Measurements from ENCODE around the gene ZNF254. TPM values are rescaled to one million over a fixed set of nuclear protein-coding genes. Genes with fewer than 3 reads are reported as not detected.

Gene ZNF254
- polyA plus RNA-seq, 1 experiment = 2.9 TPM

GRCh38 chr19:24062190-24062589 is 24.8 kb upstream of the ZNF254 start:
- CTCF ChIA-PET = interaction anchor here (0.7 kb wide), 1 partner anchor 20 kb away, joined by 3 read pairs; no protein-coding TSS in a partner anchor
- Histone ChIP-seq H3K36me3 (ENCODE audit: control insufficient read depth, insufficient read depth, low read length) (peaks cover 8% of the 10 kb centered on the region), H3K4me3 (ENCODE audit: low read depth, low read length) (no peak overlapping the region), H3K27me3 (ENCODE audit: control insufficient read depth, insufficient read depth, low read length) (no peaks in the 10 kb centered on the region)
- TF ChIP-seq CTCF (IDR thresholded peaks at IDR 0.05; ENCODE audit: insufficient read depth, low read depth, low read length) = no peak
- POLR2A ChIA-PET = no interaction called here
- no peak for DNase-seq (ENCODE audit: low read depth)

GRCh38 chr19:24063295-24063694 is 23.7 kb upstream of the ZNF254 start:
- POLR2A ChIA-PET = no interaction called here
- CTCF ChIA-PET = no interaction called here
- no peaks in the 10 kb centered on the region for H3K27me3 ChIP-seq (ENCODE audit: control insufficient read depth, insufficient read depth, low read length)
- peaks cover 9% of the 10 kb centered on the region for H3K36me3 ChIP-seq (ENCODE audit: control insufficient read depth, insufficient read depth, low read length)
- no peak overlapping the region for H3K4me3 ChIP-seq (ENCODE audit: low read depth, low read length)
- DNase-seq (ENCODE audit: low read depth) = no peak
- TF ChIP-seq CTCF (IDR thresholded peaks at IDR 0.05; ENCODE audit: insufficient read depth, low read depth, low read length) = no peak

GRCh38 chr19:24064175-24064574 is 22.8 kb upstream of the ZNF254 start:
- Histone ChIP-seq H3K27me3 (ENCODE audit: control insufficient read depth, insufficient read depth, low read length) (no peaks in the 10 kb centered on the region), H3K36me3 (ENCODE audit: control insufficient read depth, insufficient read depth, low read length) (peaks cover 3% of the 10 kb centered on the region), H3K4me3 (ENCODE audit: low read depth, low read length) (no peak overlapping the region)
- no peak for DNase-seq (ENCODE audit: low read depth)
- POLR2A ChIA-PET = no interaction called here
- CTCF ChIA-PET = no interaction called here
- TF ChIP-seq CTCF (IDR thresholded peaks at IDR 0.05; ENCODE audit: insufficient read depth, low read depth, low read length) = no peak

GRCh38 chr19:24065243-24065642 is 21.7 kb upstream of the ZNF254 start:
- TF ChIP-seq CTCF (IDR thresholded peaks at IDR 0.05; ENCODE audit: insufficient read depth, low read depth, low read length) = no peak
- H3K36me3 ChIP-seq (ENCODE audit: control insufficient read depth, insufficient read depth, low read length) = peaks cover 1% of the 10 kb centered on the region; the same call in 1 of the 2 replicates
- no peak overlapping the region for H3K4me3 ChIP-seq (ENCODE audit: low read depth, low read length)
- no peak for DNase-seq (ENCODE audit: low read depth)
- ChIA-PET CTCF (no interaction called here), POLR2A (no interaction called here)
- H3K27me3 ChIP-seq (ENCODE audit: control insufficient read depth, insufficient read depth, low read length) = no peaks in the 10 kb centered on the region

- no peak for TF ChIP-seq CTCF (IDR thresholded peaks at IDR 0.05; ENCODE audit: insufficient read depth, low read depth, low read length)
- POLR2A ChIA-PET = no interaction called here
Measured at GRCh38 chr19:24065865-24066604, 21.0 kb upstream of the ZNF254 start.

More at GRCh38 chr19:24065865-24066604, 21.0 kb upstream of the ZNF254 start:
- DNase-seq (ENCODE audit: low read depth) = no peak
- Histone ChIP-seq H3K4me3 (ENCODE audit: low read depth, low read length) (no peak overlapping the region), H3K36me3 (ENCODE audit: control insufficient read depth, insufficient read depth, low read length) (peaks cover 1% of the 10 kb centered on the region; the same call in 1 of the 2 replicates), H3K27me3 (ENCODE audit: control insufficient read depth, insufficient read depth, low read length) (no peaks in the 10 kb centered on the region)
- CTCF ChIA-PET = no interaction called here
